ENCODE measurements around the gene C10orf120. TPM values are rescaled to one million over a fixed set of nuclear protein-coding genes. Genes with fewer than 3 reads are reported as not detected.

C10orf120 gene
- total RNA-seq, 1 donor from 2014 or later = not detected

Other genes starting within 250 kb of the C10orf120 start
- not detected for gene ARMS2, start 245.2 kb downstream of the C10orf120 start, total RNA-seq
- gene HTRA1, start 238.3 kb downstream of the C10orf120 start, total RNA-seq = 123 TPM
- gene DMBT1, start 139.1 kb downstream of the C10orf120 start, total RNA-seq = not detected
- 0.80 TPM for gene CUZD1, start 146.0 kb upstream of the C10orf120 start, total RNA-seq
- gene FAM24B, start 179.7 kb upstream of the C10orf120 start, total RNA-seq = 5.4 TPM
- not detected for gene FAM24A, start 210.8 kb upstream of the C10orf120 start, total RNA-seq